ENCODE measurements around the gene THSD7B.

Gene THSD7B

GRCh38 chr2:137405496-137405895 lies 640.2 kb downstream of the THSD7B start:
- H3K4me2 ChIP-seq (ENCODE audit: low read depth, low read length, poor library complexity, severe bottlenecking), result no peak overlapping the region
- H4K20me1 ChIP-seq (ENCODE audit: insufficient read depth, low read length, poor library complexity, severe bottlenecking), result no peaks in the 10 kb centered on the region

GRCh38 chr2:137411585-137411984 lies 646.2 kb downstream of the THSD7B start:
- H3K4me3 ChIP-seq (ENCODE audit: low read length, poor library complexity, severe bottlenecking), result no peak overlapping the region
- TF ChIP-seq EZH2phosphoT487 (IDR thresholded peaks at IDR 0.05; ENCODE audit: borderline replicate concordance) (no peak), CTCF (conservative IDR thresholded peaks at IDR 0.05; ENCODE audit: low read length) (no peak)
- no peaks in the 10 kb centered on the region for H3K4me1 ChIP-seq (ENCODE audit: insufficient read depth, low read length, poor library complexity, severe bottlenecking)
- H3F3A ChIP-seq (ENCODE audit: low read depth), result no peaks in the 10 kb centered on the region
- no peaks in the 10 kb centered on the region for H3K9me3 ChIP-seq (ENCODE audit: insufficient read depth, low read depth, low read length)
- no peaks in the 10 kb centered on the region for H3K36me3 ChIP-seq (ENCODE audit: insufficient read depth, low read length)
- no peaks in the 10 kb centered on the region for H3K79me2 ChIP-seq (ENCODE audit: insufficient read depth, low read length)
- no peaks in the 10 kb centered on the region for H4K20me1 ChIP-seq (ENCODE audit: insufficient read depth, low read length, poor library complexity, severe bottlenecking)
- H3K27me3 ChIP-seq (ENCODE audit: insufficient read depth, low read length, poor library complexity, severe bottlenecking), result no peaks in the 10 kb centered on the region
- H3K4me2 ChIP-seq (ENCODE audit: low read depth, low read length, poor library complexity, severe bottlenecking), result no peak overlapping the region
- H3K9ac ChIP-seq (ENCODE audit: low read depth, low read length, poor library complexity, severe bottlenecking), result no peak overlapping the region
- H3K9me2 ChIP-seq (replicated peaks; ENCODE audit: low read depth, low read length), result no peaks in the 10 kb centered on the region
- H2AFZ ChIP-seq (ENCODE audit: low read length), result no peak overlapping the region

More at GRCh38 chr2:137405496-137405895, 640.2 kb downstream of the THSD7B start:
- Histone ChIP-seq H3K9me2 (replicated peaks; ENCODE audit: low read depth, low read length) (no peaks in the 10 kb centered on the region), H3K27me3 (ENCODE audit: insufficient read depth, low read length, poor library complexity, severe bottlenecking) (no peaks in the 10 kb centered on the region), H3K9ac (ENCODE audit: low read depth, low read length, poor library complexity, severe bottlenecking) (no peak overlapping the region), H3K4me3 (ENCODE audit: low read length, poor library complexity, severe bottlenecking) (no peak overlapping the region), H3K9me3 (ENCODE audit: insufficient read depth, low read depth, low read length) (no peaks in the 10 kb centered on the region), H3F3A (ENCODE audit: low read depth) (no peaks in the 10 kb centered on the region), H3K36me3 (ENCODE audit: insufficient read depth, low read length) (no peaks in the 10 kb centered on the region), H3K79me2 (ENCODE audit: insufficient read depth, low read length) (no peaks in the 10 kb centered on the region), H2AFZ (ENCODE audit: low read length) (no peak overlapping the region), H3K4me1 (ENCODE audit: insufficient read depth, low read length, poor library complexity, severe bottlenecking) (no peaks in the 10 kb centered on the region)
- TF ChIP-seq CTCF (conservative IDR thresholded peaks at IDR 0.05; ENCODE audit: low read length) (no peak), EZH2phosphoT487 (IDR thresholded peaks at IDR 0.05; ENCODE audit: borderline replicate concordance) (no peak)

- Histone ChIP-seq H3F3A (ENCODE audit: low read depth) (no peaks in the 10 kb centered on the region), H4K20me1 (ENCODE audit: insufficient read depth, low read length, poor library complexity, severe bottlenecking) (no peaks in the 10 kb centered on the region), H3K36me3 (ENCODE audit: insufficient read depth, low read length) (no peaks in the 10 kb centered on the region), H3K9ac (ENCODE audit: low read depth, low read length, poor library complexity, severe bottlenecking) (no peak overlapping the region), H3K9me3 (ENCODE audit: insufficient read depth, low read depth, low read length) (no peaks in the 10 kb centered on the region), H3K4me1 (ENCODE audit: insufficient read depth, low read length, poor library complexity, severe bottlenecking) (no peaks in the 10 kb centered on the region), H3K27me3 (ENCODE audit: insufficient read depth, low read length, poor library complexity, severe bottlenecking) (no peaks in the 10 kb centered on the region), H3K9me2 (replicated peaks; ENCODE audit: low read depth, low read length) (no peaks in the 10 kb centered on the region), H3K4me3 (ENCODE audit: low read length, poor library complexity, severe bottlenecking) (no peak overlapping the region), H3K4me2 (ENCODE audit: low read depth, low read length, poor library complexity, severe bottlenecking) (no peak overlapping the region), H3K79me2 (ENCODE audit: insufficient read depth, low read length) (no peaks in the 10 kb centered on the region), H2AFZ (ENCODE audit: low read length) (no peak overlapping the region)
- TF ChIP-seq CTCF (conservative IDR thresholded peaks at IDR 0.05; ENCODE audit: low read length) (no peak), EZH2phosphoT487 (IDR thresholded peaks at IDR 0.05; ENCODE audit: borderline replicate concordance) (no peak)
Observed at GRCh38 chr2:137420744-137421143, 655.4 kb downstream of the THSD7B start.

All from Loucy (cell line).